Mammary epithelial cell (primary cell): ENCODE results near the gene CAMSAP1.

Source experiments
- EZH2 ChIP-seq: IDR thresholded peaks from 2 replicates; pipeline ENCODE4 v1.6.1; 2012; ENCODE audit warnings: low read length, inconsistent platforms, borderline replicate concordance
- TF ChIP-seq, protein P1 (sequence below), 2 donors: IDR thresholded peaks in 1 of 2; conservative IDR thresholded peaks in 1 of 2; 2 replicates each; pipeline ENCODE4 v1.5.1; 2011 to 2012; ENCODE audit warnings: inconsistent platforms in 2 of 2, low read length in 2 of 2, mild to moderate bottlenecking in 2 of 2, control low read depth in 1 of 2, low read depth in 1 of 2; ENCODE audit not compliant: insufficient read depth in 1 of 2; ENCODE audit errors: extremely low read depth in 1 of 2

DNA sequence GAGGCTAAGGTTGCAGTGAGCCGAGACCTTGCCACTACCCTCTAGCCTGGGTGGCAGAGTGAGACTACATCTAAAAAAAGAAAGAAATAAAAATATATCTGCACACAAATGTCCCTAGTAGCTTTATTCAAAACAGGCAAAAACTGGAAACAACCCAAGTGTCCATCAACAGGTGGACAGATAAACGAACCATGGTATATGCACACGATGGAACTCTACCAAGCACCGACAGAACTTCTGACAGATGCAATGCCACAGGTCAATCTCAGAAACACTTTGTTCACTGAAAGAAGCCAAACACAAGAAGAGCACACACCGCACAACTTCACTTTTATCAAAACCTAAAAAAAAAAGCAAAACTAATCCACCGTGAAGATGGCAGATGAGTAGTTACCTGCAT lies 30.4 kb downstream of the CAMSAP1 start:
- TF ChIP-seq, protein P1, sequence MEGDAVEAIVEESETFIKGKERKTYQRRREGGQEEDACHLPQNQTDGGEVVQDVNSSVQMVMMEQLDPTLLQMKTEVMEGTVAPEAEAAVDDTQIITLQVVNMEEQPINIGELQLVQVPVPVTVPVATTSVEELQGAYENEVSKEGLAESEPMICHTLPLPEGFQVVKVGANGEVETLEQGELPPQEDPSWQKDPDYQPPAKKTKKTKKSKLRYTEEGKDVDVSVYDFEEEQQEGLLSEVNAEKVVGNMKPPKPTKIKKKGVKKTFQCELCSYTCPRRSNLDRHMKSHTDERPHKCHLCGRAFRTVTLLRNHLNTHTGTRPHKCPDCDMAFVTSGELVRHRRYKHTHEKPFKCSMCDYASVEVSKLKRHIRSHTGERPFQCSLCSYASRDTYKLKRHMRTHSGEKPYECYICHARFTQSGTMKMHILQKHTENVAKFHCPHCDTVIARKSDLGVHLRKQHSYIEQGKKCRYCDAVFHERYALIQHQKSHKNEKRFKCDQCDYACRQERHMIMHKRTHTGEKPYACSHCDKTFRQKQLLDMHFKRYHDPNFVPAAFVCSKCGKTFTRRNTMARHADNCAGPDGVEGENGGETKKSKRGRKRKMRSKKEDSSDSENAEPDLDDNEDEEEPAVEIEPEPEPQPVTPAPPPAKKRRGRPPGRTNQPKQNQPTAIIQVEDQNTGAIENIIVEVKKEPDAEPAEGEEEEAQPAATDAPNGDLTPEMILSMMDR (conservative IDR thresholded peaks at IDR 0.05 in 1 of 2, IDR thresholded peaks at IDR 0.05 in 1 of 2; ENCODE audit: extremely low read depth in 1 of 2, insufficient read depth in 1 of 2, low read depth in 1 of 2, low read length in 2 of 2) = no peak
- no peak for TF ChIP-seq EZH2
